Neural progenitor cell (in vitro differentiated cells): Measurements from ENCODE around the gene KRT82. TPM values are rescaled to one million over a fixed set of nuclear protein-coding genes. Genes with fewer than 3 reads are reported as not detected.

Experiments used
- DNase-seq: peaks from one replicate; pipeline ENCODE4 v3.0.0-alpha.2; 2016; ENCODE audit warnings: low spot score
- H2AFZ ChIP-seq: fragments of 200-600 bp; sonication (generic); replicated peaks from 2 replicates; pipeline ENCODE4 v1.6.1; 2016; ENCODE audit warnings: antibody characterized with exemption
- H3F3A ChIP-seq: fragments of 200-600 bp; sonication (generic); 2 replicates; pipeline ENCODE4 v1.6.1; 2016; ENCODE audit warnings: antibody characterized with exemption, low read depth
- H3K27ac ChIP-seq: fragments of 200-600 bp; sonication (generic); 2 replicates; pipeline ENCODE4 v1.5.1; 2016; ENCODE audit warnings: mild to moderate bottlenecking
- H3K27me3 ChIP-seq: fragments of 200-600 bp; sonication (generic); 2 replicates; pipeline ENCODE4 v1.6.1; 2016; ENCODE audit warnings: mild to moderate bottlenecking, moderate library complexity
- H3K36me3 ChIP-seq: fragments of 200-600 bp; sonication (generic); 2 replicates; pipeline ENCODE4 v1.5.1; 2016
- H3K4me1 ChIP-seq: fragments of 200-600 bp; sonication (generic); 2 replicates; pipeline ENCODE4 v1.6.1; 2016; ENCODE audit warnings: mixed run types
- H3K4me2 ChIP-seq: fragments of 200-600 bp; sonication (generic); 2 replicates; pipeline ENCODE4 v1.6.1; 2016
- H3K4me3 ChIP-seq: fragments of 200-600 bp; sonication (generic); 2 replicates; pipeline ENCODE4 v1.5.1; 2016
- H3K79me2 ChIP-seq: fragments of 200-600 bp; sonication (generic); 2 replicates; pipeline ENCODE4 v1.6.1; 2016; ENCODE audit warnings: low read depth
- H3K9ac ChIP-seq: fragments of 200-600 bp; sonication (generic); 2 replicates; pipeline ENCODE4 v1.6.1; 2016
- H3K9me3 ChIP-seq: fragments of 200-600 bp; sonication (generic); 2 replicates; pipeline ENCODE4 v1.5.1; 2016; ENCODE audit warnings: low read depth
- H4K20me1 ChIP-seq: fragments of 200-600 bp; sonication (generic); 2 replicates; pipeline ENCODE4 v1.6.1; 2016; ENCODE audit warnings: low read depth
- H3K27ac Mint-ChIP-seq: 3 replicates; pipeline ENCODE4 v1.8.0; 2021; ENCODE audit warnings: mixed read lengths
- H3K27me3 Mint-ChIP-seq: 2 replicates; pipeline ENCODE4 v1.8.0; 2022; ENCODE audit warnings: low read depth, mild to moderate bottlenecking, inconsistent platforms, moderate library complexity, mixed read lengths; ENCODE audit not compliant: insufficient read depth
- H3K36me3 Mint-ChIP-seq: 3 replicates; pipeline ENCODE4 v1.8.0; 2021; ENCODE audit warnings: mixed read lengths
- H3K4me1 Mint-ChIP-seq: 3 replicates; pipeline ENCODE4 v1.8.0; 2021; ENCODE audit warnings: mixed read lengths
- H3K4me3 Mint-ChIP-seq: 3 replicates; pipeline ENCODE4 v1.8.0; 2021; ENCODE audit warnings: mild to moderate bottlenecking, moderate library complexity, mixed read lengths
- H3K9me3 Mint-ChIP-seq: 3 replicates; pipeline ENCODE4 v1.8.0; 2020; ENCODE audit warnings: mixed read lengths
- CTCF ChIP-seq: fragments of 200-600 bp; sonication (generic); IDR thresholded peaks from 2 replicates; pipeline ENCODE4 v1.5.1; 2017; ENCODE audit warnings: antibody characterized with exemption, mild to moderate bottlenecking
- EZH2 ChIP-seq: fragments of 200-600 bp; sonication (generic); IDR thresholded peaks from 2 replicates; pipeline ENCODE4 v1.6.1; 2017; ENCODE audit warnings: antibody characterized with exemption, mild to moderate bottlenecking, moderate library complexity
- EZH2phosphoT487 ChIP-seq: fragments of 200-600 bp; sonication (generic); IDR thresholded peaks from 2 replicates; pipeline ENCODE4 v1.6.1; 2017; ENCODE audit warnings: antibody characterized with exemption
- total RNA-seq: library from RNA; depleted of rRNA; stranded (reverse); fragments of >200 nt; gene quantifications from 2 replicates; pipeline ENCODE4 v1.2.3, GENCODE V29; 2015; ENCODE audit warnings: low replicate concordance

Gene KRT82
- total RNA-seq, 1 donor from 2014 or later = not detected

DNA sequence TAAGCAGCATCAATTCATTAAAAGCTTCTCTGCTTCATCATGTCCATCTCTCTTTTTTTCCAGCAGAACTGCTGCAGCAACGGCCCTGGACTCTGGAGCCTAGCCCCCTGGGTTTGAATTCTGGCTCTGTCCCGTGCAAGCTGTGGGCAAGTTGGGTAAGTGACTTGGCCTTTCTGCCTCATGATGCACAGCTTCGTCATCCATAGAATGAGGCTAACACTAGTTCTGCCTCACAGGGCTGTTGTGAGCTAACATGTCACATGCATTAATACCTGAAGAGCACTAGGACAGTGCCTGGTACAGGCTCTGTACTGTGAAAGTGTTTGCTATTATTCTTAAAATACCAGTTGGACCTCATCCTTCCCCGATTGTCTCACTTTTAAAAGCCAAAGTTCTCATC lies 4.2 kb downstream of the KRT82 start:
- H3K36me3 ChIP-seq = no peaks in the 10 kb centered on the region
- no peak overlapping the region for H3K4me3 Mint-ChIP-seq
- H3K9ac ChIP-seq = no peak overlapping the region
- H3K27ac ChIP-seq = no peak overlapping the region
- no peaks in the 10 kb centered on the region for H3K36me3 Mint-ChIP-seq
- peaks cover 5% of the 10 kb centered on the region for H3K4me1 Mint-ChIP-seq
- H3K4me2 ChIP-seq = no peak overlapping the region
- no peaks in the 10 kb centered on the region for H3K79me2 ChIP-seq
- H3K4me1 ChIP-seq = peaks cover 4% of the 10 kb centered on the region
- no peaks in the 10 kb centered on the region for H4K20me1 ChIP-seq
- no peak for TF ChIP-seq EZH2
- no peak for TF ChIP-seq EZH2phosphoT487
- TF ChIP-seq CTCF = no peak
- H3K27me3 Mint-ChIP-seq = peaks cover 3% of the 10 kb centered on the region
- DNase-seq = no peak
- H3K9me3 Mint-ChIP-seq = no peaks in the 10 kb centered on the region
- H3F3A ChIP-seq = no peaks in the 10 kb centered on the region
- H2AFZ ChIP-seq = no peak overlapping the region
- no peaks in the 10 kb centered on the region for H3K9me3 ChIP-seq
- H3K27me3 ChIP-seq = no peaks in the 10 kb centered on the region
- no peak overlapping the region for H3K4me3 ChIP-seq
- H3K27ac Mint-ChIP-seq = no peak overlapping the region

DNA sequence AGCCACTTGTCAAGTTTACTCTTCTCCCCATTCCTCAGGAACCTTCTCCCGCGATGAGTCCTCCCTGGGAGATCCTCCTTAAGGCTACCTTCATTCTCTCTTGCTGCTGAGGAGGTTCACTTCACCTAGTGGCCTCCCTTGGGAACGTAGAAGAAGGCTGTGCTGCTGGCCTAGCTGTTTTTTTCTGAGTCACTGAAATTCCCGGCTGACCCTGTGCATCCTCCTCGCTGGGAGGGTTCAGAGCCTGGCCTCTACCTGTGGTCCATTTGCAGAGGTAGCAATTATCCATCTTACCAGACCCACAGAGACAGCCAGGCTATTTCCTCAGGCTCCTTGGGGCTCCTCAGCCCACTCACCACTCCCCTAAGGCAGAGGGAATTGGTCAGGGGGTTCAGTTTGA lies 4.6 kb downstream of the KRT82 start:
- TF ChIP-seq EZH2phosphoT487 (no peak), EZH2 (no peak)
- Histone ChIP-seq H3K4me3 (no peak overlapping the region), H3K4me2 (no peak overlapping the region), H3K27me3 (no peaks in the 10 kb centered on the region), H2AFZ (no peak overlapping the region), H3K79me2 (no peaks in the 10 kb centered on the region), H3K9ac (no peak overlapping the region), H3K9me3 (no peaks in the 10 kb centered on the region), H4K20me1 (no peaks in the 10 kb centered on the region), H3K27ac (no peak overlapping the region), H3K36me3 (no peaks in the 10 kb centered on the region), H3K4me1 (peaks cover 4% of the 10 kb centered on the region), H3F3A (no peaks in the 10 kb centered on the region)
- Mint-ChIP-seq H3K27ac (no peak overlapping the region), H3K27me3 (peaks cover 3% of the 10 kb centered on the region), H3K9me3 (no peaks in the 10 kb centered on the region), H3K4me3 (no peak overlapping the region), H3K36me3 (no peaks in the 10 kb centered on the region), H3K4me1 (peaks cover 5% of the 10 kb centered on the region)
- DNase-seq = no peak

- Histone ChIP-seq H4K20me1 (no peaks in the 10 kb centered on the region), H3K27ac (no peak overlapping the region), H3K9ac (no peak overlapping the region), H3K9me3 (no peaks in the 10 kb centered on the region), H3F3A (no peaks in the 10 kb centered on the region), H3K4me3 (no peak overlapping the region), H3K4me1 (peaks cover 4% of the 10 kb centered on the region), H3K4me2 (no peak overlapping the region), H2AFZ (no peak overlapping the region), H3K36me3 (no peaks in the 10 kb centered on the region), H3K27me3 (no peaks in the 10 kb centered on the region), H3K79me2 (no peaks in the 10 kb centered on the region)
- TF ChIP-seq EZH2phosphoT487 = no peak
- no peak for TF ChIP-seq CTCF
- no peak for TF ChIP-seq EZH2
- no peak for DNase-seq
- no peak overlapping the region for H3K27ac Mint-ChIP-seq
- H3K9me3 Mint-ChIP-seq = no peaks in the 10 kb centered on the region
- H3K4me3 Mint-ChIP-seq = no peak overlapping the region
- H3K4me1 Mint-ChIP-seq = peaks cover 5% of the 10 kb centered on the region
- peaks cover 5% of the 10 kb centered on the region for H3K27me3 Mint-ChIP-seq
- H3K36me3 Mint-ChIP-seq = no peaks in the 10 kb centered on the region
These were observed 5.2 kb downstream of the KRT82 start for GRCh38 chr12:52400906-52401305.

DNA sequence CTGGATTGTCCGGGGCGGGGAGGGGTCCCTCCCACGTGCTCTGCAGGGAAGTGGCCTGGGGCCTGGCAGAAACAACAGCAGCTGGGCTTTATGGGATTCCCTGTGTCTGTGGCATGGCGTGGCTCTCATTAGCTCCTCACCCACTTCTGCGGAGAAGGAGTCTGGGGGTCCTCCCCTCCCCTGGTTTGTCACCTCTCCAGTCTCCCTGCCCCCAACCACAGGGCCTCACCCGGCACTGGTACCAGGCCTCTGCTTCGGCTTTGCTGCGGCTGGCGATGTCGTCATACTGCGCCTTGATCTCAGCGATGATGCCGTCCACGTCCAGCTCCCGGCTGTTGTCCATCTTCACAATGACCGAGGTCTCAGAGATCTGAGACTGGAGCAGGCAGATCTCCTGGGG lies 6.4 kb downstream of the KRT82 start:
- no peaks in the 10 kb centered on the region for H3K36me3 ChIP-seq
- TF ChIP-seq EZH2phosphoT487 = no peak
- TF ChIP-seq EZH2 = no peak
- no peak for TF ChIP-seq CTCF
- Mint-ChIP-seq H3K27me3 (peaks cover 5% of the 10 kb centered on the region), H3K36me3 (no peaks in the 10 kb centered on the region), H3K4me3 (no peak overlapping the region), H3K9me3 (no peaks in the 10 kb centered on the region), H3K4me1 (peaks cover 5% of the 10 kb centered on the region), H3K27ac (no peak overlapping the region)
- no peak overlapping the region for H2AFZ ChIP-seq
- no peak overlapping the region for H3K27ac ChIP-seq
- H3K9me3 ChIP-seq = no peaks in the 10 kb centered on the region
- H3K27me3 ChIP-seq = no peaks in the 10 kb centered on the region
- H3K4me2 ChIP-seq = no peak overlapping the region
- no peaks in the 10 kb centered on the region for H4K20me1 ChIP-seq
- H3K4me1 ChIP-seq = peaks cover 4% of the 10 kb centered on the region
- no peaks in the 10 kb centered on the region for H3K79me2 ChIP-seq
- no peak for DNase-seq
- no peak overlapping the region for H3K9ac ChIP-seq
- H3K4me3 ChIP-seq = no peak overlapping the region
- no peaks in the 10 kb centered on the region for H3F3A ChIP-seq
